Mesodermal cell (in vitro differentiated cells): ENCODE data around the gene APH1B.

Source experiments
- H3K27ac ChIP-seq: 2 replicates; pipeline ENCODE4 v1.7.0; 2013; ENCODE audit warnings: mild to moderate bottlenecking, low read depth, low read length, moderate library complexity; ENCODE audit not compliant: severe bottlenecking
- H3K36me3 ChIP-seq: 2 replicates; pipeline ENCODE4 v1.7.1; 2013; ENCODE audit warnings: mild to moderate bottlenecking, low read length, moderate library complexity; ENCODE audit not compliant: control insufficient read depth, insufficient read depth
- H3K4me1 ChIP-seq: one replicate; pipeline ENCODE4 v1.7.1; 2013; ENCODE audit warnings: mild to moderate bottlenecking, low read length; ENCODE audit not compliant: insufficient read depth, control insufficient read depth, poor library complexity, severe bottlenecking
- H3K4me3 ChIP-seq: 2 replicates; pipeline ENCODE4 v1.7.0; 2013; ENCODE audit warnings: low read length, control low read depth, mild to moderate bottlenecking; ENCODE audit not compliant: insufficient read depth, poor library complexity, severe bottlenecking; ENCODE audit errors: extremely low read depth
- H3K9me3 ChIP-seq: 2 replicates; pipeline ENCODE4 v1.7.1; 2013; ENCODE audit warnings: mild to moderate bottlenecking, low read length, moderate library complexity; ENCODE audit not compliant: control insufficient read depth
- WGBS, 2 experiments: methylation state at CpG; one replicate each; pipeline ENCODE4 v1.1.5; 2013; ENCODE audit warnings: missing lambda C conversion rate in 2 of 2; ENCODE audit not compliant: insufficient coverage in 2 of 2; 5-methylcytosine and 5-hydroxymethylcytosine counted together

Gene APH1B

DNA sequence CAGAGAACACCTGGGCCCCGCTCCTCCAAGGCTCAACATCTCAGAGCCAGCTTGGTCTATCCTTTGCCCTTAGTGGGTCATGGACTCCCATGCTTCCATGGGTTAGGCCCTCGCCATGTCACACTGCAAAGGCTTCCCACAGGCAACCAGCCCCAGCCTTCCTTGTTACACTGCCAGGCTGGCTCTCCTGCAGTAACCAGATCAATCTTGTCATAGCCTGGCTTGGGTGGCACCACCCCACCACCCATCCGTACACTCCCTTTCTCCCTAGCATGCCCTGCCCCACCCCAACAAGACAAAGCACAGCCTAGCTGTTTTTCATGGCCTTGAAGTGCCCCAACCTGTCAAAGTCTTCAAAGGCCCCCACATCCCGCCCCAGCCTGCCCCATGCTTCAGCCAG lies 73.8 kb downstream of the APH1B start:
- Histone ChIP-seq H3K36me3 (no peaks in the 10 kb centered on the region), H3K4me1 (peaks cover 6% of the 10 kb centered on the region), H3K27ac (no peak overlapping the region), H3K4me3 (no peak overlapping the region), H3K9me3 (no peaks in the 10 kb centered on the region)
- 0 to 76% methylated on average over 1 to 4 of the region's 4 CpGs for WGBS, 2 experiments

DNA sequence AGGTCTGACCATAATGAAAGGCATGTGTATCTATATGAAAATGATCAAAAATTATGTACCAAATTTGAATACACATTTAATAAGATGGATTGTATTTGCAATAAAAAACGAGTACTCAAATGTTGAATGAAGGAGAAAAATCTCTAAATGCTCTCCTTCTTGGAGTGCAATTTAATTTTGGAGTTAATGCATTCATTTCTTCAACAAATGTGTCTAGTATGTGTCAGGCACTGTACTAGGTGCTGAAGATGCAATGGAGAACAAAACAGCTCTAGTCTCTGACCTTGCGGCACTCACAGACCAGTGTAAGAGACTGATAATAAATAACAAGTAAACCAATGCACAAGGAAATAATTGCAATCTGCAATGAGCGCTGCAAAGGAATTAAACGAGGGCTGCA lies 75.4 kb downstream of the APH1B start:
- Histone ChIP-seq H3K36me3 (no peaks in the 10 kb centered on the region), H3K4me1 (peaks cover 6% of the 10 kb centered on the region), H3K4me3 (no peak overlapping the region), H3K27ac (no peak overlapping the region), H3K9me3 (no peaks in the 10 kb centered on the region)
- 95 to 98% methylated on average over 2 to 3 of the region's 4 CpGs for WGBS, 2 experiments

GRCh38 chr15:63353261-63353660 lies 75.9 kb downstream of the APH1B start:
- peaks cover 5% of the 10 kb centered on the region for H3K4me1 ChIP-seq
- no peak overlapping the region for H3K4me3 ChIP-seq
- WGBS, 2 experiments = 66 to 91% methylated on average over 6 of the region's 8 CpGs
- H3K36me3 ChIP-seq = no peaks in the 10 kb centered on the region
- no peak overlapping the region for H3K27ac ChIP-seq
- H3K9me3 ChIP-seq = no peaks in the 10 kb centered on the region

DNA sequence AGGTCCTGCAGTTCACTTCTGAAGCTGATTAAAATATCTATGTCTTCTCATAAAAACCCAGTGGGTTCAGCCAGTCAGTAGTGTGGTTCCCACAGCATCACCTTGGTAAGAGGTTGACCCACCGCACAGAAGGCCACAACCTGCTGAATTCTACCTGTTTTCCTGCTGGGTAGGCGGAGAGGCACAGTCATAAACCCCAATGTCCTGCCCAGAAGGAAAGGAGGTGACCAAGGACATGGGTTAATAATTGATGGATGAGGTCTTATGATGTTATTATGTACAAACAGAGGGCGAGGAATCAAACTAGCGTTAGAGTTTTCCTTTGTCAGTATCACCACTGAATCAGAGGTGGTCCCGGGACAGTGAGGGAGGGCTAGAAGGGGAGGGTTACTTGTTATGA lies 76.5 kb downstream of the APH1B start:
- H3K36me3 ChIP-seq = no peaks in the 10 kb centered on the region
- no peaks in the 10 kb centered on the region for H3K9me3 ChIP-seq
- 81 to 97% methylated on average over 3 of the region's 5 CpGs for WGBS, 2 experiments
- H3K27ac ChIP-seq = no peak overlapping the region
- no peak overlapping the region for H3K4me3 ChIP-seq
- H3K4me1 ChIP-seq = no peaks in the 10 kb centered on the region

GRCh38 chr15:63354821-63355650 lies 77.6 kb downstream of the APH1B start:
- Histone ChIP-seq H3K27ac (no peak overlapping the region), H3K4me3 (no peak overlapping the region), H3K4me1 (no peaks in the 10 kb centered on the region), H3K9me3 (no peaks in the 10 kb centered on the region), H3K36me3 (no peaks in the 10 kb centered on the region)
- WGBS, 2 experiments = 89 to 91% methylated on average over 15 to 19 of the region's 22 CpGs

- 94 to 100% methylated on average over 3 to 4 of the region's 4 CpGs for WGBS, 2 experiments
These were observed 79.7 kb downstream of the APH1B start for GRCh38 chr15:63357061-63357460.

DNA sequence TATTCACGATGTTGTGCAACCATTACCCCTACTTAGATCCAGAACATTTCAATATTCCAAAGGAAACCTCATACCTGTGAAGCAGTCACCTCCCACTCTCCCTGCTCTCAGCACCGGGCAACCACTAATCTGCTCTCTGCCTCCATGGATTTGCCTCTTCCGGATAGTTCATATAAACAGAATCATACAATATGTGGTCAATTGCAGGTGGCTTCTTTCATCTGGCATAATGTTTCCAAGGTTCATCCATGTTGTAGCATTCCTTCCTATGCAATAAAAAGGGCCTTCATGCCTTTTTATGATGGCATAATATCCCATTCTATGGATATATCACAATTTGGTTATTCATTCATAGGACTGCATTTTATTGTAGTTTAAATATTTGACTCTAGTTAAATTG lies 80.3 kb downstream of the APH1B start:
- Histone ChIP-seq H3K4me1 (no peaks in the 10 kb centered on the region), H3K9me3 (no peaks in the 10 kb centered on the region), H3K36me3 (no peaks in the 10 kb centered on the region), H3K27ac (no peak overlapping the region), H3K4me3 (no peak overlapping the region)
- 67 to 84% methylated on average over 1 to 3 of the region's 3 CpGs for WGBS, 2 experiments

More at GRCh38 chr15:63357061-63357460, 79.7 kb downstream of the APH1B start:
- no peaks in the 10 kb centered on the region for H3K36me3 ChIP-seq
- no peak overlapping the region for H3K27ac ChIP-seq
- no peaks in the 10 kb centered on the region for H3K4me1 ChIP-seq
- no peaks in the 10 kb centered on the region for H3K9me3 ChIP-seq
- no peak overlapping the region for H3K4me3 ChIP-seq

- Histone ChIP-seq H3K4me1 (no peaks in the 10 kb centered on the region), H3K36me3 (no peaks in the 10 kb centered on the region), H3K9me3 (no peaks in the 10 kb centered on the region), H3K4me3 (no peak overlapping the region), H3K27ac (no peak overlapping the region)
- 83 to 84% methylated on average over 14 to 15 of the region's 15 CpGs for WGBS, 2 experiments
These were observed 81.0 kb downstream of the APH1B start for GRCh38 chr15:63358241-63359029.
